NCI-H774 (cell line): ENCODE measurements around the gene CDK5RAP1.

Experiments
- DNase-seq: peaks from one replicate; lab custom pipeline; 2025; lab: John Stamatoyannopoulos, UW

The CDK5RAP1 gene

DNA sequence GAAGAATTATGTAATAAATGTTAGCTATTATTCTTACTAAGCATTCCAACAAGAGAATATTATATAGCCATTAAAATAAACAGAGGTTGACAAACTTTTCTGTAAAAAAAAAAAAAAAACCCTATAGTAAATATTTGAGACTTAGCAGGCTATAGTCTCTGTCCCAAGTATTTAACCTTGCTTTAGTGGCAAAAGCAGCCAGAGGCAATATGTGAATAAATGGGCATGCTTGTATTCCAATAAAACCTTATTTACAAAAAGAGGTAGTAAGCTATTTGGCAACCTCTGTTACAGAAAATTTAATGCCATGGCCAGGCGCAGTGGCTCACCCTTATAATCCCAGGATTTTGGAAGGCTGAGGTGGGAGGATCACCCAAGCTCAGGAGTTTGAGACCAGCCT, 14.6 kb downstream of the CDK5RAP1 start:
- no peak for DNase-seq

- DNase-seq = no peak
Measured at GRCh38 chr20:33377366-33377765, 24.0 kb downstream of the CDK5RAP1 start.

GRCh38 chr20:33373735-33374605, 27.3 kb downstream of the CDK5RAP1 start:
- DNase-seq = peak; percentile 95

GRCh38 chr20:33372993-33373441, 28.3 kb downstream of the CDK5RAP1 start:
- DNase-seq = no peak

GRCh38 chr20:33370291-33370690, 31.0 kb downstream of the CDK5RAP1 start:
- no peak for DNase-seq

DNA sequence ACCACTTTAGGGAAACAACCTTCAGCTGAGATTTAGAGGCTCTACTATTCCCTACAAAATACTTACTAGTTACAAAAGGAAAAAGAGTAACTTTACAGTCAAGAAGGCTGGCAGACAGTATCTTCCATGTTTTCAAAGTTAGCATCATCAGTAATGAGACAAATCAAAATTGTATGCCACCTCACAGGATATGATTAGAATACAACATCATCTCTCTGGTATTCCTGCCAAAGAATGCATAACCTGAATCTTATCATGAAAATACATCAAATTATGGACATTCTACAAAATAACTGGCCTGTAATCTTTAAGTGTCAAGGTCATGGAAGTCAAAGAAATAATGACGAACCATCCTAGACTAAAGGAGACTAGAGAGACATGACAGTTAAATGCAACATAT, 38.4 kb downstream of the CDK5RAP1 start:
- DNase-seq = no peak

- DNase-seq = no peak
Measured at GRCh38 chr20:33359399-33360261, 41.7 kb downstream of the CDK5RAP1 start.

GRCh38 chr20:33353013-33353402, 48.3 kb downstream of the CDK5RAP1 start:
- no peak for DNase-seq

GRCh38 chr20:33352258-33353012, 48.9 kb downstream of the CDK5RAP1 start:
- no peak for DNase-seq

DNA sequence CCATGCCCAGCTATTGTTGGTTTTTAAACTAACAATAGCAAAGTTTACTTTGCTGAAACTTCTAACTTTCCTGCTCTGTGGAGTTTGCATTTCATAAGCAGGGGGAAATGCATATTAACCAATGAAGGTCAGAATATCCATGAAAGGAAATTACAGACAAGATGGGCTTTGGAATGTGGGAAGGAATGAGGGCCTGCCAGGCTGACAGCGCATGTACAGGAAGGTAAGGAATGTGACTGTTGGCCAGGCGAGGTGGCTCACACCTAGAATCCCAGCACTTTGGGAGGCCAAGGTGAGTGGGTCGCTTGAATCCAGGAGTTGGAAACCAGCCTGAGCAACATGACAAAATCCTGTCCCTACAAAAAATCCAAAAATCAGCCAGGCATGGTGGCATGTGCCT, 49.6 kb downstream of the CDK5RAP1 start:
- no peak for DNase-seq

DNA sequence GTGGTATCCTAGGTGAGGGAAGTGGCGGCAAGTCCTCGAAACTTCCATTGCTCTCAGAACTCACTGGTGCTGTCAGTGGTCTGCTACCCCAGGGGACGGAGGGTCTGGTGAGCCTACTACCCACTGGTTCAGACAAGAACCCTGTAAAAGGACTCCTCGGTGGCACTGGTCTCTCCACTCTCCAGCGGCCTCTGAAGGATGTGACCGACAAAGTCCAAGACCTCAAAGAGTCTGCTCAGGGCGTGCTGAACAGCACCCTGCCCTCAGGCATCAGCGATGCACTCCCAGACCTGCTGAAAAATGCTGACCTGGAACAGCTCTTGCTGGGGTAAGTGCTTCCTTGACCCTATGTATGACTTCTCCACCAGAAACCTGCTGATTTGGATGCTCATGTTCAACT, 51.8 kb downstream of the CDK5RAP1 start:
- no peak for DNase-seq

DNA sequence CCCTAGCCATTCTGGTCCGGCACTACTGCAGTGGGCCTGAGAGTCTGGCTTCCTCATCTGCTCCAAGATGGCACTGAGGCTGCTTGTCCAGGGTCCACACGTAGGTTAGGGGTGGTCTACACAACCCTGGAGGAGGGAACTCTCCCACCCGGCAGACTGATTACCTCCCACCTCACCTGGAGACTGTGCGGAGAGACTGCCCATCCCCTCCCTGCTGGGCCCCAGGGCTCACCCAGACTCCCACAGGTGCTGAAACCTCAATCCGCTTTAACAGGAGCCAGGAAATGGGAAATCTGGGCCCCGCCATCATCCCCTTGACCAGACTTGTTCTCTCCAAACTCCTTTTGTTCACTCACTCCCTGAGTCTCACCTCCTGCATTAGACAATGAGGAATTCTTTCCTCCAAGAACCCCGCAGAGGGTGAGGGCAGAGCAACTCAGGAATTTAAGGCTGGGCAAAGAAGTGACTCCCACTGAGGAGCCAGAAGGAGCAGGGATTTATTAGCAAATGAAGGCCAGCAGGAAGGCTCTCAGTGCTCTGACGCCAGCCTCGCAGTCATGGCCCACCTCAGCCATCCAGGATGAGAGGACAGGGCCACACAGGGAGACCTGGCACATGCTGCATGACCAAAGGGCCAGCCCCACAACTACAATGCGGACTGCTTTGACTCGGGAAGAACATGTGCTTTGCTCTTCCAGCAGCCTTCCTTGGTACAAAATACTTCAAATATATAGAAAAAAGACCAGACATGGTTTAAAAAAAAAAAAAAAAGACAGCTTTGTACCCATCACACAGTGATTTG, 53.0 kb downstream of the CDK5RAP1 start:
- no peak for DNase-seq

DNA sequence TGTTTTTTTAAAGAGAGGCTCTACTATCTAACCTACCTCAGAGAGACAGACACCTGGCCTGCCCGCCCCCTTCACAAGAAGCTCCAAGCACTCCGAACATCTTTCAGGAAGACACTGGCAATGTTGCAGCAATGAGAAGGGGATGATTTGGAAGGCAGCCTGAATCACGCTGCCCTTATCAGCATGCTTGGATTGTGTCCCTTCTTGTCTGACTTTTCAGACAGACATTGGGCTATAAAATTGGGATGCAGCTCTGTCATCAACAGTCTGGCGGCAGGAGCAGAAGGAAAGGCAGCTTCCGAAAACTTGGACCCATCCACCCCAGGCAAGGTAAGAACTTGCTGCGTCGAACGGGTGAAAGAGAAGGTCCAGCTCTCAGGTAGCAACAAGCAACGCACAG, 56.0 kb downstream of the CDK5RAP1 start:
- no peak for DNase-seq

GRCh38 chr20:33343521-33343920, 57.8 kb downstream of the CDK5RAP1 start:
- DNase-seq = no peak

DNA sequence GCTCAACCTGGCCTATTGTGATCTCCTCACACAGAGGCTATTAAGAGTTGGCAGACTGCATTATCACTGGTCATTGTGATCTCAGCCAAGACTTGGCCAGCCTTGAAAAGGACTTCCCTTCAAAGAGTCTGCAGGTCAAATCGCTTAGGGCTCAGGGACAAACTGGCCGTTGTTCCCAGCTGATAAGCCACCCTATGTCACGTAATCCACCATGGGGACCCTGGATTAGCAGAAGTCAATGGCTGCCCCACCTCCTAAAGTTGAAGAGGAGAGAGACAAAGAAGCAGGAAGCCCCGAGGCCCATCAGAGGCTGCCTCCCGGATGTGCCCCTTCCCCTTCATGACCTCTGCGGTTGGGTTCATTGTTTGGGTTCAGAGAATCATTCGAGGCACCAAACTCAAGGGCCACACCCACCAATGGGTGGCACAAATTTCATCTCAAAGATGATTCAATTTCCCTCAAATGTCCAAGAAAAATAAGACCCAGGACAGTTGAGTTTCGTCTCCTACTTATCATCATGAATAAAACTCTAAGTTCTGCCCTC, 61.7 kb downstream of the CDK5RAP1 start:
- no peak for DNase-seq

- no peak for DNase-seq
Measured at GRCh38 chr20:33338467-33339258, 62.7 kb downstream of the CDK5RAP1 start.

DNA sequence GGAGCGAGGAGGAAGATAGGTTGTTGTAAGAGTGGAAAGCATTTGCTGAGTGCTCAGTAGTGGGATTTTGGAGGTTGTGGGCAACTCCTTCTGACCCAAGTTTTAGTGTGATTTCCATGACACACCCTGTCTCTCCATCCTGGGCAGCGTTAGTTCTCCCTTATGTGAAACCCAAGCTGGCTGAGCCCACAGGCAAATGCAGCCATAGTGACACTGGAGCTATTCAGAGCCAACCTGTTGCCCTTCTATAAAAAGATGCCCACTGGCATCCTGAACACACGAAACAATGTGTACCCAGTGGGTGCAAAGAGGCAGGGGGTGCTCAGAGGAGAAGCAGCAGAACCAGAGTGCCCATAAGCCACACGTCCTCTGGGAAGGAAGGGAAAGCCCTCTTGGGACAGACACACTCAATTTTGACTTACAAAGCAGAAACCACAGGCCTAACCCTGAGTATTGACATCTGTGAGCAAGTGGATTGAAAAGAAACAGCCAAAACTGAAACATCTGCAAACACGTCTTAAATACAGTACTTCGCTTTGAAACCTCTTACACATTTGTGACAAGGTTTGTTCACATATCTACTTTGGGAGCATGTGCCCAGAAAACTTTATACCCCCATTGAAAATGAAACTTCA, 63.7 kb downstream of the CDK5RAP1 start:
- no peak for DNase-seq

DNA sequence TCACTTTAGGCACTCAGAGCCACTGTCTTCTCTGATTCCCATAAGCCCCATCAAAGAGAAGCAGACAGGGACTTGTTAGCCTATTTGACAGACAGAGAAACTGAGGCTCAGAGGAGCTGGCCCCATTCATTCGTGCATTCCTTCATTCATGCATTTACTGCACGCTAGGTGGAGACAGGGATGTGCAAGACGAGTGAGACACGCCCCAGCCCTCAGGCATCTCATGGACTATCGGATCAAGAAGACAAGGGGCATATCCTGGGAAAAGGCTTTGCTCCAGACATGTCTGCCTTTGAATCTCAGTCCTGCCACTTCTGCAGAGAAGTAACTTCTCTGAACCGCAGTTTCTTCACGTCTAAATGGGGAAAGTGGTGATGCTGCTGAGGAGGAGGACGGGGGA, 64.2 kb downstream of the CDK5RAP1 start:
- DNase-seq = no peak

DNA sequence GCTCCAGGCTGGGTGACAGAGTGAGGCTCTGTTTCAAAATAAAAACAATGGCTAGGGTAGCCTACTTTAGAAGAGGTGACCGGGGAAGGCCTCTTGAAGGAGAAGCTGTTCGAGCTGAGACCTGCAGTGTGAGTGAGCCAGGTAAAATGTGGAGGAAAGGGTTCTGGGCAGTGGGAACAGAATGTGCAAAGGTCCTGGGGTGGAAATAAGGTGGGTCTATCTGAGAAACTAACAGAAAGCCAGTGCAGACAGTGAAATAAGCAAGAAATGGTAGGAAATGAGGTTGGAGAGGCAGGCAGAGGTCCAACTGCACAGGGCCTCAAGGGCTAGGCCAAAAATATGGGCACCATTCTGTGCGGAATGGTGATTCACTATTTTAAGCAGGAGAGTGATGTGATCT, 64.9 kb downstream of the CDK5RAP1 start:
- DNase-seq = no peak

- no peak for DNase-seq
Measured at GRCh38 chr20:33334111-33334510, 67.2 kb downstream of the CDK5RAP1 start.
